Left ventricle myocardium inferior (tissue), 1 donor: ENCODE measurements around the gene ZNF813. TPM values are rescaled to one million over a fixed set of nuclear protein-coding genes. Genes with fewer than 3 reads are reported as not detected.
A peak's percentile ranks its signal among the peaks of the same experiment; 100 is the strongest.

Source experiments
- DNase-seq: peaks from one replicate; pipeline ENCODE4 v3.0.0-alpha.2; 2020
- H3K27ac ChIP-seq: fragments of 200-600 bp; replicated peaks from 2 replicates; pipeline ENCODE4 v1.8.0; 2021
- H3K27me3 ChIP-seq: fragments of 200-600 bp; 2 replicates; pipeline ENCODE4 v1.8.0; 2021; ENCODE audit warnings: low read depth
- H3K36me3 ChIP-seq: fragments of 200-600 bp; 2 replicates; pipeline ENCODE4 v1.8.0; 2021
- H3K4me1 ChIP-seq: fragments of 200-600 bp; 2 replicates; pipeline ENCODE4 v1.8.0; 2021
- H3K4me3 ChIP-seq: fragments of 200-600 bp; 2 replicates; pipeline ENCODE4 v1.8.0; 2021; ENCODE audit warnings: mild to moderate bottlenecking, moderate library complexity
- H3K9me3 ChIP-seq: fragments of 200-600 bp; replicated peaks from 2 replicates; pipeline ENCODE4 v1.8.0; 2021
- intact Hi-C: fragments of 100-400 bp; cut with micrococcal nuclease; formaldehyde crosslinking; loops from one replicate; pipeline ENCODE4 v1.11.0; 2022
- total RNA-seq: library from RNA; stranded (reverse); fragmentation: NEBNext Ultra II Directional; extraction: Animal tissue kit (Norgen Biotek cat#: 25700); gene quantifications from one replicate; pipeline ENCODE4 v1.2.1, GENCODE V29; 2021
- TF ChIP-seq, protein P1 (sequence below): fragments of 200-600 bp; IDR thresholded peaks from 2 replicates; pipeline ENCODE4 v1.8.0; 2021; ENCODE audit warnings: antibody characterized with exemption, mild to moderate bottlenecking, borderline replicate concordance
- donor health status: DM: no; HTN: yes; CAD: no; lungs with severe emphysema.

Gene ZNF813
- total RNA-seq, 1 donor from 2014 or later, result 1.8 TPM

DNA sequence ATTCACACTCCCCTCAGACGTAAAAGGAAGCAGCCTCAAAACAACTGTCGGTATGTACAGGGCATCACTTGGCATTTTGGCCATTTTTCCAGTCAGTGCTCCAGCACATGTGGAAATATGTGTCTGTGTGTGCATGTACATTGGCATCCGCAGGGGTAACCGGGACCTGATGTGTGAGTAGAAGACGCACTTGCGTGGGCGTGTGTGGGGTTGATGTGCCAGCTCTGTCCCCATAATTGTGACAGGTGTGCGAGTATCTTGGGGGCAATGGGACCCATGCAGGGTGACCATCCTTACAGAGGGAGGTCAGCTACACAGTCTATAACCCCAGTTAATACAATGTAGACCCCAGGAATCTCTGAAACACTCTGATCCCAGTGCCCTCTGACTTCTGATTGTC, 63.1 kb downstream of the ZNF813 start:
- H3K4me3 ChIP-seq, result no peak overlapping the region
- no peak for DNase-seq
- intact Hi-C loops, result no loop called here
- no peak overlapping the region for H3K27ac ChIP-seq
- TF ChIP-seq, protein P1, sequence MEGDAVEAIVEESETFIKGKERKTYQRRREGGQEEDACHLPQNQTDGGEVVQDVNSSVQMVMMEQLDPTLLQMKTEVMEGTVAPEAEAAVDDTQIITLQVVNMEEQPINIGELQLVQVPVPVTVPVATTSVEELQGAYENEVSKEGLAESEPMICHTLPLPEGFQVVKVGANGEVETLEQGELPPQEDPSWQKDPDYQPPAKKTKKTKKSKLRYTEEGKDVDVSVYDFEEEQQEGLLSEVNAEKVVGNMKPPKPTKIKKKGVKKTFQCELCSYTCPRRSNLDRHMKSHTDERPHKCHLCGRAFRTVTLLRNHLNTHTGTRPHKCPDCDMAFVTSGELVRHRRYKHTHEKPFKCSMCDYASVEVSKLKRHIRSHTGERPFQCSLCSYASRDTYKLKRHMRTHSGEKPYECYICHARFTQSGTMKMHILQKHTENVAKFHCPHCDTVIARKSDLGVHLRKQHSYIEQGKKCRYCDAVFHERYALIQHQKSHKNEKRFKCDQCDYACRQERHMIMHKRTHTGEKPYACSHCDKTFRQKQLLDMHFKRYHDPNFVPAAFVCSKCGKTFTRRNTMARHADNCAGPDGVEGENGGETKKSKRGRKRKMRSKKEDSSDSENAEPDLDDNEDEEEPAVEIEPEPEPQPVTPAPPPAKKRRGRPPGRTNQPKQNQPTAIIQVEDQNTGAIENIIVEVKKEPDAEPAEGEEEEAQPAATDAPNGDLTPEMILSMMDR, result no peak
- H3K9me3 ChIP-seq, result peaks cover 11% of the 10 kb centered on the region
- peaks cover 4% of the 10 kb centered on the region for H3K36me3 ChIP-seq
- H3K4me1 ChIP-seq, result no peaks in the 10 kb centered on the region
- no peaks in the 10 kb centered on the region for H3K27me3 ChIP-seq

DNA sequence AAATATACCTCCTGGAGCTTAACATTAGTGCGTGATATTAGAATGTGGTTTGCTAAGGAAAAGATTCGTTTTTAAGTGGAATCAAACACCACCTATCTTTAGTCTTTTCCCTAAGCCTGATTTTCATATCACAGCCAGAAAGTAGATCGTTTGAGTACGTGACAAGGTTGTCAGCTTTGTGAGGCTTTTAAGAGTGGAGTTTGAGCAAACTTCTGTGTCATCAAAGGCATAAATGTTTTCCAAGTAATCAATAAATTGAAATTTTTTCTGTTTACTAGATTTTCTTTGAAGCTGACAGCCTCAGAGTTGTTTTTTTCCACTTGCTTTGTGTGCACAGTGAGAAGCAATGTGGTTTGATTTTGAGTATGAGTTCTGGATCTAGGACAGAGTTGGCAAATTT, 63.9 kb downstream of the ZNF813 start:
- Histone ChIP-seq H3K27ac (no peak overlapping the region), H3K9me3 (peaks cover 2% of the 10 kb centered on the region), H3K4me1 (no peaks in the 10 kb centered on the region), H3K36me3 (no peaks in the 10 kb centered on the region), H3K4me3 (no peak overlapping the region), H3K27me3 (no peaks in the 10 kb centered on the region)
- no peak for DNase-seq
- TF ChIP-seq, protein P1, result no peak
- intact Hi-C loops, result no loop called here

DNA sequence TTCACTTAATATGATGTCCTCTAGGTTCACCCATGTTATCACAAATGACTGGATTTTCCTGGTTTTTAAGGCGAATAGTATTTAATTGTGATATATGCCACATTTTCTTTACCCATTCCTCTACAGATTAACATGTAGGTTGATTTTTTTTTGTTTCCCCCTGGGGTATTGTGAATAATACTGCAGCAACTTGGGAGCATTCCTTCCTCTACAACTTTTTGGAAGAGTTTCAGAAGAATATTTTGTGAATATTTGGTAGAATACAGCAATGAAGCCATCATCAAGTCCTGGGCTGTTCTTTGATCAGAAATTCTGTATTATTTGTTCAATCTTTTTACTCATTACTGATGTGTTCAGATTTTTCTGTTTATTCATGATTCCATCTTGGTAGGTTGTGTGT, 64.8 kb downstream of the ZNF813 start:
- Histone ChIP-seq H3K4me1 (no peaks in the 10 kb centered on the region), H3K27me3 (no peaks in the 10 kb centered on the region), H3K36me3 (no peaks in the 10 kb centered on the region), H3K27ac (no peak overlapping the region), H3K4me3 (no peak overlapping the region), H3K9me3 (no peaks in the 10 kb centered on the region)
- DNase-seq, result no peak
- TF ChIP-seq, protein P1, result no peak
- intact Hi-C loops, result no loop called here

DNA sequence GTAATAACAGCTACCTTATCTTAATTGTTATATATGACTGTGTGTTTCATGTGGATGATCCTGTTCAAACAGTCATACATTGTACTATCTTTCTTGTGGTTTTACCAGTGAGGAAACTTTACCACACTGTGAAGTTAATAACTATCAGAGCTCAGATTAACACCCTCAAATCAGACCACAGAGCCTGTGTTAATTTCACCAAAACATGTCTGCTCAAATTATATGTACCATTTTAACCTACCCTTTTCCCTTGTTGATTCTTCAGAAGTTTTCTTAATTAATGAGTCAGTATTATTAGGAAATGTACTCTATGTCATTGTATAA, 68.7 kb downstream of the ZNF813 start:
- intact Hi-C loops, result no loop called here

DNA sequence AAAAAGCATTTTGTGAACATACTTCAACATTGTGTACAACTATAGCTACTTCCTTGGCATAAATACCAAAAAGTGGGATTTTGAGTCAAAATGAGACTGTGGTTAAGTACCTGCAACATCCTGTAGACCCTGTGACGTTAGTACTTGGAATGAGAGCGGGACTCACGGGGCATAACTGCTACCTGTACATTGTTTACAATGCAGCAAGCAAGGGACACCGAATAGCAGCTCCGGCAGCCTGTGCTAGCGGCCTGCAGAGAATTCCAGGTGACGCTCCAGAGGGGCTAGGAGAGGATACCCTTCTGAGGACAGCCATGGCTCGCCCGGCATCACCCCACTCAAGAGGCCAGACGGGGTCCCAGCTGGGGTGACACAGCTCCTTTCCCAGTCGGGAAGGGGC, 69.6 kb downstream of the ZNF813 start:
- H3K27ac ChIP-seq, result peak overlapping the region; percentile 89
- no peak for DNase-seq
- H3K9me3 ChIP-seq, result no peaks in the 10 kb centered on the region
- peak overlapping the region; percentile 77 for H3K4me3 ChIP-seq
- peaks cover 18% of the 10 kb centered on the region for H3K4me1 ChIP-seq
- H3K27me3 ChIP-seq, result no peaks in the 10 kb centered on the region
- H3K36me3 ChIP-seq, result peaks cover 7% of the 10 kb centered on the region
- intact Hi-C loops, result no loop called here
- TF ChIP-seq, protein P1, result no peak

More for the DNA sequence above, 68.7 kb downstream of the ZNF813 start:
- Histone ChIP-seq H3K4me1 (peaks cover 18% of the 10 kb centered on the region), H3K9me3 (no peaks in the 10 kb centered on the region), H3K27me3 (no peaks in the 10 kb centered on the region), H3K4me3 (no peak overlapping the region), H3K27ac (no peak overlapping the region), H3K36me3 (peaks cover under 1% of the 10 kb centered on the region)
- DNase-seq, result no peak
- TF ChIP-seq, protein P1, result no peak
